Mesenchymal stem cell (in vitro differentiated cells and primary cell): Measurements from ENCODE around the gene SPAAR.
A peak's percentile ranks its signal among the peaks of the same experiment; 100 is the strongest.

Source experiments
- DNase-seq: peaks from one replicate; pipeline ENCODE4 v3.0.0-alpha.2; 2013
- H2AFZ ChIP-seq: one replicate; pipeline ENCODE4 v1.6.1; 2013; ENCODE audit warnings: low read depth, mild to moderate bottlenecking, control low read depth, inconsistent platforms, low read length, moderate library complexity
- H2AK5ac ChIP-seq: 2 replicates; pipeline ENCODE4 v1.6.1; 2013; ENCODE audit warnings: low read length, moderate library complexity, mild to moderate bottlenecking, inconsistent platforms; ENCODE audit not compliant: severe bottlenecking
- H2BK120ac ChIP-seq: one replicate; pipeline ENCODE4 v1.6.1; 2013; ENCODE audit warnings: low read depth, mild to moderate bottlenecking, inconsistent platforms, low read length, moderate library complexity
- H2BK12ac ChIP-seq, 2 experiments: one replicate each; pipeline ENCODE4 v1.6.1; 2013; ENCODE audit warnings: inconsistent platforms in 2 of 2, low read length in 2 of 2, mild to moderate bottlenecking in 2 of 2, moderate library complexity in 2 of 2, control low read depth in 1 of 2
- H2BK15ac ChIP-seq: one replicate; pipeline ENCODE4 v1.6.1; 2013; ENCODE audit warnings: mild to moderate bottlenecking, low read depth, inconsistent platforms; ENCODE audit not compliant: poor library complexity, severe bottlenecking
- H2BK5ac ChIP-seq: 2 replicates; pipeline ENCODE4 v1.6.1; 2013; ENCODE audit warnings: low read depth, mild to moderate bottlenecking, low read length, control low read depth, inconsistent platforms; ENCODE audit not compliant: poor library complexity, severe bottlenecking
- H3K14ac ChIP-seq, 2 experiments: one replicate each; pipeline ENCODE4 v1.6.1; 2013; ENCODE audit warnings: inconsistent platforms in 2 of 2, low read length in 2 of 2, control low read depth in 1 of 2, mild to moderate bottlenecking in 1 of 2, moderate library complexity in 1 of 2
- H3K18ac ChIP-seq, 2 experiments: one replicate each; pipeline ENCODE4 v1.6.1; 2013; ENCODE audit warnings: inconsistent platforms in 2 of 2, low read length in 2 of 2, control low read depth in 1 of 2, low read depth in 1 of 2, mild to moderate bottlenecking in 1 of 2
- H3K23ac ChIP-seq, 2 experiments: one replicate each; pipeline ENCODE4 v1.6.1; 2013; ENCODE audit warnings: inconsistent platforms in 2 of 2, low read length in 2 of 2, mild to moderate bottlenecking in 2 of 2, moderate library complexity in 2 of 2, control low read depth in 1 of 2
- H3K27ac ChIP-seq: 2 replicates; pipeline ENCODE4 v1.5.1; 2013; ENCODE audit warnings: mild to moderate bottlenecking, moderate library complexity, low read length, control low read depth, inconsistent platforms; ENCODE audit not compliant: poor library complexity, severe bottlenecking
- H3K27me3 ChIP-seq, 2 experiments: 2 replicates each; pipeline versions ENCODE4 v1.6.1 to v1.7.0; 2013; ENCODE audit warnings: low read length in 2 of 2, mild to moderate bottlenecking in 2 of 2, moderate library complexity in 2 of 2, control low read depth in 1 of 2, inconsistent platforms in 1 of 2; ENCODE audit not compliant: control insufficient read depth in 1 of 2, insufficient read depth in 1 of 2
- H3K36me3 ChIP-seq, 2 experiments: 2 replicates each; pipeline versions ENCODE4 v1.6.1 to v1.7.0; 2013; ENCODE audit warnings: low read length in 2 of 2, control low read depth in 1 of 2, inconsistent platforms in 1 of 2, low read depth in 1 of 2, mild to moderate bottlenecking in 1 of 2; ENCODE audit not compliant: insufficient read depth in 2 of 2, control insufficient read depth in 1 of 2
- H3K4ac ChIP-seq, 2 experiments: one replicate each; pipeline ENCODE4 v1.6.1; 2013; ENCODE audit warnings: inconsistent platforms in 2 of 2, low read length in 2 of 2, mild to moderate bottlenecking in 2 of 2, moderate library complexity in 2 of 2, control low read depth in 1 of 2, low read depth in 1 of 2
- H3K4me1 ChIP-seq: 2 replicates; pipeline ENCODE4 v1.6.1; 2013; ENCODE audit warnings: low read depth, low read length, control low read depth; ENCODE audit not compliant: control insufficient read depth, insufficient read depth
- H3K4me2 ChIP-seq: 2 replicates; pipeline ENCODE4 v1.6.1; 2013; ENCODE audit warnings: low read length, mild to moderate bottlenecking, inconsistent platforms; ENCODE audit not compliant: poor library complexity, severe bottlenecking
- H3K4me3 ChIP-seq, 2 experiments: 2 replicates each; pipeline versions ENCODE4 v1.5.1 to v1.7.0; 2013; ENCODE audit warnings: low read length in 2 of 2, mild to moderate bottlenecking in 2 of 2, control low read depth in 1 of 2, low read depth in 1 of 2; ENCODE audit not compliant: insufficient read depth in 1 of 2
- H3K79me1 ChIP-seq: replicated peaks from 2 replicates; pipeline ENCODE4 v1.6.1; 2013; ENCODE audit warnings: mild to moderate bottlenecking, control low read depth, low read length, inconsistent platforms; ENCODE audit not compliant: poor library complexity, severe bottlenecking
- H3K9ac ChIP-seq: 2 replicates; pipeline ENCODE4 v1.7.0; 2013; ENCODE audit warnings: mild to moderate bottlenecking, low read length, moderate library complexity
- H3K9me3 ChIP-seq: 2 replicates; pipeline ENCODE4 v1.7.0; 2013; ENCODE audit warnings: mild to moderate bottlenecking, low read length; ENCODE audit not compliant: control insufficient read depth
- H4K8ac ChIP-seq: one replicate; pipeline ENCODE4 v1.6.1; 2013; ENCODE audit warnings: inconsistent platforms, mild to moderate bottlenecking, low read length, moderate library complexity
- H4K91ac ChIP-seq: one replicate; pipeline ENCODE4 v1.6.1; 2013; ENCODE audit warnings: mild to moderate bottlenecking, low read length, inconsistent platforms
- WGBS: methylation state at CpG from one replicate; pipeline ENCODE4 v1.1.7; 2013; ENCODE audit warnings: mixed read lengths; 5-methylcytosine and 5-hydroxymethylcytosine counted together

The SPAAR gene

GRCh38 chr9:35908504-35909125 is 675 bp upstream of the SPAAR start:
- no peaks in the 10 kb centered on the region for H3K9me3 ChIP-seq
- H2BK12ac ChIP-seq = peak overlapping the region; percentile 96 to 98
- H3K9ac ChIP-seq = peak overlapping the region; percentile 86
- peak overlapping the region; percentile 80 for H2BK120ac ChIP-seq
- peak overlapping the region; percentile 97 for H3K27ac ChIP-seq
- H3K4me2 ChIP-seq = no peak overlapping the region
- H4K91ac ChIP-seq = peak overlapping the region; percentile 98
- peak overlapping the region; percentile 92 for H2BK15ac ChIP-seq
- peak overlapping the region in 1 of 2 experiments; percentile 34 for H3K4me3 ChIP-seq
- no peak overlapping the region for H3K23ac ChIP-seq
- H4K8ac ChIP-seq = peak overlapping the region; percentile 99
- H3K14ac ChIP-seq = no peak overlapping the region
- peaks cover 54% of the 10 kb centered on the region for H3K4me1 ChIP-seq
- H2AK5ac ChIP-seq = peak overlapping the region; percentile 8
- H3K4ac ChIP-seq = peak overlapping the region; percentile 31 to 35
- peak overlapping the region; percentile 84 to 89 for H3K18ac ChIP-seq
- H3K36me3 ChIP-seq = no peaks in the 10 kb centered on the region
- no peaks in the 10 kb centered on the region for H3K27me3 ChIP-seq
- H3K79me1 ChIP-seq = no peaks in the 10 kb centered on the region
- WGBS = 52% methylated on average over 9 of the region's 9 CpGs
- peak overlapping the region; percentile 39 for H2BK5ac ChIP-seq
- H2AFZ ChIP-seq = no peak overlapping the region
- DNase-seq = no peak

GRCh38 chr9:35909687-35910612 is 660 bp downstream of the SPAAR start:
- peak overlapping the region; percentile 86 for H3K9ac ChIP-seq
- H3K79me1 ChIP-seq = no peaks in the 10 kb centered on the region
- no peak overlapping the region for H3K4me3 ChIP-seq
- H2BK12ac ChIP-seq = peak overlapping the region; percentile 96 to 98
- H4K91ac ChIP-seq = peak overlapping the region; percentile 98
- H2AFZ ChIP-seq = no peak overlapping the region
- WGBS = 89% methylated on average over 32 of the region's 34 CpGs
- H3K36me3 ChIP-seq = no peaks in the 10 kb centered on the region
- peak overlapping the region; percentile 80 for H2BK120ac ChIP-seq
- DNase-seq = no peak
- H3K4ac ChIP-seq = peak overlapping the region; percentile 35 to 98
- peak overlapping the region; percentile 81 for H2BK15ac ChIP-seq
- H3K4me1 ChIP-seq = peaks cover 54% of the 10 kb centered on the region
- H4K8ac ChIP-seq = peak overlapping the region; percentile 89
- H3K9me3 ChIP-seq = no peaks in the 10 kb centered on the region
- peak overlapping the region; percentile 84 to 89 for H3K18ac ChIP-seq
- H2BK5ac ChIP-seq = no peak overlapping the region
- H3K23ac ChIP-seq = no peak overlapping the region
- H3K27ac ChIP-seq = no peak overlapping the region
- peak overlapping the region in 1 of 2 experiments; percentile 58 for H3K14ac ChIP-seq
- peak overlapping the region; percentile 24 for H2AK5ac ChIP-seq
- no peak overlapping the region for H3K4me2 ChIP-seq
- no peaks in the 10 kb centered on the region for H3K27me3 ChIP-seq

GRCh38 chr9:35910613-35911359 is 1.5 kb downstream of the SPAAR start:
- H2BK5ac ChIP-seq = no peak overlapping the region
- H4K8ac ChIP-seq = peak overlapping the region; percentile 16
- no peaks in the 10 kb centered on the region for H3K79me1 ChIP-seq
- H2BK15ac ChIP-seq = peak overlapping the region; percentile 55
- no peak overlapping the region for H2AFZ ChIP-seq
- H3K9ac ChIP-seq = peak overlapping the region; percentile 28
- H3K4ac ChIP-seq = peak overlapping the region; percentile 3 to 85
- H3K14ac ChIP-seq = peak overlapping the region in 1 of 2 experiments; percentile 58
- H3K27ac ChIP-seq = no peak overlapping the region
- H3K4me1 ChIP-seq = peaks cover 46% of the 10 kb centered on the region
- H4K91ac ChIP-seq = peak overlapping the region; percentile 98
- no peak overlapping the region for H3K23ac ChIP-seq
- H3K4me2 ChIP-seq = no peak overlapping the region
- peak overlapping the region; percentile 96 to 98 for H2BK12ac ChIP-seq
- DNase-seq = peak; percentile 68
- H2BK120ac ChIP-seq = peak overlapping the region; percentile 2
- WGBS = 66% methylated on average over 12 of the region's 14 CpGs
- H3K27me3 ChIP-seq = no peaks in the 10 kb centered on the region
- peak overlapping the region; percentile 4 for H2AK5ac ChIP-seq
- H3K4me3 ChIP-seq = no peak overlapping the region
- H3K36me3 ChIP-seq = no peaks in the 10 kb centered on the region
- H3K9me3 ChIP-seq = no peaks in the 10 kb centered on the region
- H3K18ac ChIP-seq = peak overlapping the region; percentile 72 to 84
